Measurements from ENCODE around the gene XXYLT1.
A peak's percentile ranks its signal among the peaks of the same experiment; 100 is the strongest.

Gene XXYLT1

DNA sequence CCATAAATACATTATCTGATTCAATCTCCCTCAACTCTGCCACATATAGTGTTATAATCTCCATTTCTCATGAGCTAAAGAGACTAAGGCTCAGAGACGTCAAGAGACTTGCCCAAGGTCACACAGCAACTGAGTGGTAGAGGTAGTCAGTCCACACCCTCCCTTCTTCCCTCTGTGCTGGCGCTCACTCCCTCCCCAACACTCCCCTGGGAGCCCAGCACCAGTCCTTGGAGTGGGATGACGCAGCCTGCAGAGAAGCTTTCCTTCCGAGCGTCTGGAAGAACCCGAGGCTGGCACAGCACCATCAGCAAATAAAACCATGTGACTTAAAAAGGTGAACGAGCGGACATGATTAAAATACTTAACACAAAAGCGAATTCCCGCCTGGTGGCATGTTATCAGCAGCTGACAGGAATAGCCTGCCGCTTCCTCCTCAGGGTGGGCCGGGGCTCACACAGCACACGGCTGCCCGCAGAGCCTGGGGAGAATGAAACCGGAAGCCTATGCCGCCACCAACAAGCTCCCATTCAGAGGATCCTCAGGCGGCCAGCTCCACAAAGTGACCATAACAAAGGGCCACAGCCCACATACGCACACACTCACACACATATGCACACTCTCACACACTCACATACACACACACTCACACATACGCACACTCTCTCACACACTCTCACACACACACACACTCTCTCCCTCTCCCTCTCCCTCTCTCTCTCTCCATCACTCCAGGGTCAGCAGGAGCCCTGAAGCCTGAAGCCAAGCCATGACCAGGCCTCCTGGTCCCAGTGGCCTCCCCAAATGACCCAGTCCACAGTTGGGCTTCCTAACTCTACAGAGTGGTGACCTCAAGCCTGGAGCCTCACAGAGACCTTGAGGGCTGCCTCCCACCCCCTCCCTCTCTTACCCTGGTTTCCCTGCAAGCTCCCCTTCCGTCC is 120.5 kb downstream of the XXYLT1 start:
- DNase-seq = peak; percentile 84

- no peak for DNase-seq
Observed at GRCh38 chr3:195149292-195150030, 121.5 kb downstream of the XXYLT1 start.

DNA sequence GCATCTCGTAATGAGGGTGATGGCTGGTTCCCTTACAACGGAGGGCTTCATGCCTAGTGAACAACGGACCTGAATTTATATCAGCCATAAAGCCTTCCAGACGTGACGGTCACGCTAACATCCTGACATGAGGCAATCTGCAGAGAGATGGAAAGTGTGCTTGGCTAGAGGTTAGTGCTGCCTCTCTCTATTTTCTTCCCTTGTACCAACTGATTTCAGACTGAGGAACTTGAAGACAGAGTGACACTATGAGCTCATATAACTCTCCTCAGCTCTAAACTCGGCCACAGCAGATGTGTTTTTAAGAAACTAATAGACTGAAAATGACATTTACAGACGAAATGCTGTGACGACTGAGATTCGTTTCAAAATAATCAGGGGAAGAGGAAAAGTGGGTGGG is 122.4 kb downstream of the XXYLT1 start:
- no peak for DNase-seq

DNA sequence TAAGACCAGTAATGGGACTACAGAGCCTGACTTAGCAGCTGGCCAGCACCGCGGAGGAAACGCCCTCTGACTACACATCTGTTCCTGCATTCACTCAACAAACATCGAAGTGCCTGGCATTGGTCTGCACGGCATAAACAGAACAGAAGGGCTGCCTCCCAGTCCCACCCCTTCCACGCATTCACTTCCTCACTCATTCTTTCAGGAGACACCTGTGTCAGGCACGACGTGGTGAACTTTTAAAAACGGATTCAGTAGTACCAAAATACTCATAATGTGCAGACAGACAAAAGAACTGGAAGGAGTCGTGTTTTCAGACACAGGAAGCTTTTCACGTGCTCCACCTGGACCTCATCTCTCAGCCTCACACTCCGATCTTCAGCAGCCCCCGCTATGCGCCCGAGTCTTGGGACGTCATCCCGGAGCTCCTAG is 123.3 kb downstream of the XXYLT1 start:
- no peak for DNase-seq

DNA sequence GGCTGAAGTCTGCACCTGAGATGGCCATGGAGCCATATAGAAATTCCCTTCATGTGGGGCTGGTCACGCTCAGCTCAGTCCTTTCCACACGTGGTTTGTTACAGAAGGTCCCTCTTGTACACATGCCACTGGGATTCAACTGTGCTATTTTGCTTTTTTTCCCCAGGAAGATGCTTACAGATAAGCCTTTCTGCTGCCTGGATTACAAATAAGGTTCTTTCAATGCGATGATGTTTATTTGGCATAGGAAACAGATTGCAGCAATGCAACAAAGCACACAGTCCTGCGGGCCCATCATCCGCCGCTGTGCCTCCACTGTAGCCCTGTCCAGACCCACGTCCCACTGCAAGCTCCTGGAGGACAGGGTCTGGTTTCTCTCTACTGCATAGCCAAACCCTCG is 124.8 kb downstream of the XXYLT1 start:
- DNase-seq = no peak

DNA sequence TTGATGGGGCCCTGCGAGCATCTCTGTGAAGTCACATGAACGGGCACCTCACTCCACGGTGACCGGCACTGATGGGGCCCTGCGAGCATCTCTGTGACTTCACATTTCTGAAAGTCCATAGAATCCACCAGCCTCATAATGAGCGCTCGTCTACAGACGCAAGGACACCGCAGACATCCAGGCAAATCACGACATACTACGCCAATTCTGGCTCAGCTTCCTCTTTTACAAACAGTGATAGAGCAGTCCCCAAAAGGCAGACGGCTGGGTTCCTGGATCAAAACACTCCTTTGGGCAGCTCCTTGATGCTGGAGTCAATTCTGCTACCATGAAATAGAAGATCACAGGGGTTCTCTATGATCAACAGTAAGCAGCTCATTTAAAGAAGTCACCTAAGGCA is 125.4 kb downstream of the XXYLT1 start:
- DNase-seq = no peak

- no peak for DNase-seq
Observed at GRCh38 chr3:195143221-195143620, 127.7 kb downstream of the XXYLT1 start.

DNA sequence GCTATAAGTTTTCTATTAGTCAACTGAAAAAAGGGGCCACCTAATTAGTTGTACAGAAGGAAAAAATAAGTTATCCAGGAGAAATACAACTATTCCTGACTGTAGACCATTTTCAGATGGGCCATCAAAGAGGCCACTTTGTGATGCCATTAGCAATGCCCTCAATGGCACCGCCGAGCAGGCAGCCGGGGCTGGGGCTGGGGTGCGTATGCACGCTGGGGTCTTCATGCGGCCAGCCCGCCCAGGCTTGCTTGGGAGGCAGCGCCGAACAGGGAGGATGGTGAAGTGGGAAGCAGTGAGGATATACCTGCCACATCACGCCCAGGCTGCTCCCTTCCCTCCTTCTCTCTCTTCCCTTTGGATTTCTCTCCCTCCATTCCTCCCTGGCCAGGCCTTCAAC is 128.4 kb downstream of the XXYLT1 start:
- no peak for DNase-seq

GRCh38 chr3:195140816-195141793 is 129.9 kb downstream of the XXYLT1 start:
- DNase-seq = peak; percentile 39

GRCh38 chr3:195140410-195140809 is 130.5 kb downstream of the XXYLT1 start:
- no peak for DNase-seq

DNA sequence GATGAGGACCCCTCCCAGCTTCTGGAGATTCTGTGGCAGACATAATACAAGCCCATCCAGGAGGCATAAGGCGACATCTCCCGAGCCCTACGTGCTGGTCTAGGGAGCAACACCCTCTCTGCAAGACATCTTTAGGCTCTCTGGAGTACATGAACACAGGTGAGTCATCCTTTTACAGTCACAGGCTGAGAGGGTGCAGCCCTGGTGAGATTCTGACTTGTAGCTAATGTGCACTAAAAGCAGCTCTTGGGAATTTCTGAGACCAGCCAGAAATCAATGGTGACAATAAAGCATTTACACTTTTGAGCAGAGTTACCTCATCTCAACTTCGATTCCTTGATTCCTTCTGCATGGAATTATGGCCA is 131.1 kb downstream of the XXYLT1 start:
- no peak for DNase-seq

DNA sequence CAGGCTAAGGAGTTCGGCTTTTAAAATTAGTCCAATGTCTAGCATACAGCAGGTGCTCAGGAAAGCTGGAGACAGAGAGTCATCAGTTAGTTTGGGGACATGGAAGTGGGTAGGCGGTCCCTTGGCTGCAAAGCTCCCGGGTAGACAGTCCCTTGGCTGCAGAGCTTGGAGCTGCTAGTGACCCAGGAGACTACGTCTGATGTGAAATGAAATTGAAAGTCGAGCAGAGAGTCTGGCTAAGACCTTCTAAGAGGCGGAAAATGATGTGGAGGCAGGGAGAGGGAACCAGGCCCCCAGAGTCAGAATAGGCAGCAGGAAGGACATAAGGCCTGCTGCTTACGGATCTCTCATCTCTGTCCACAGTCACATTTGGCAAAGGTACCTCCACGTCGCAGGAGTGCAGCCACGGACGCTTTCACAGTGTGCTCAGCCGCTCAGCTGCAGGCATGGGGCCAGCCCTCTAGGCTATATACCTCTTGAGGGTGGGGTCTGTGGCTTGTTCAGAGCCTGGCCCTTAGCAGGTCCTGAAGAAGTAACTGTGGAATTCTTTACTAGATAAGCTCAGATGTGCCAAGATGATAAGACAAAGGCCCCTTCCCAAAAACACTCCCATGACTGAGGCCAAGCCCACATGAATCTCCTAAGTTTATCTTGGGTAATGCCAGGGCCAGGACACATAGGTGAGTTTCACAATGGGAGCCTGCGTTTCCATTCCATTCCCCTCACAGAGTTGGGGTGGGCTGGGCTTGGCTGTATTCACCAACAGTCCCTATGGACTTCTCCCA is 131.7 kb downstream of the XXYLT1 start:
- DNase-seq = no peak

GRCh38 chr3:195137638-195138588 is 133.0 kb downstream of the XXYLT1 start:
- no peak for DNase-seq

DNA sequence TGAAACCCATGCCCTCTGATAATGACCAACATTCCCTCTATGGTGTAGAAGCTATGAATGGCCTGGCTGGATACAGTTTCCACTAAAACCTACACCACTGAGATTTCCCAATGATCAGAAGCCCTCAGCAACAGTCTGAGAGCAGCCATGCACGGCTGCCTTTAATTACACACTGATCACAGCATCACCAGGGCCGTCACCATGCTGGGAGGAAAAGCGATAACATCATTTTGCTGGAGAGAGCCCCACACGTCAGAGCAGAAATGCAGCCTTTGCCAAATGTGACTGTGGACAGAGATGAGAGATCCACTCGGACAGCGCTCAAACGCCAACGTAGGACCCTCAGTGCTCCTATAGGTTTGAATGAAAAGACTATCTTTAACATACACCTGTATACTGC is 135.0 kb downstream of the XXYLT1 start:
- no peak for DNase-seq

DNA sequence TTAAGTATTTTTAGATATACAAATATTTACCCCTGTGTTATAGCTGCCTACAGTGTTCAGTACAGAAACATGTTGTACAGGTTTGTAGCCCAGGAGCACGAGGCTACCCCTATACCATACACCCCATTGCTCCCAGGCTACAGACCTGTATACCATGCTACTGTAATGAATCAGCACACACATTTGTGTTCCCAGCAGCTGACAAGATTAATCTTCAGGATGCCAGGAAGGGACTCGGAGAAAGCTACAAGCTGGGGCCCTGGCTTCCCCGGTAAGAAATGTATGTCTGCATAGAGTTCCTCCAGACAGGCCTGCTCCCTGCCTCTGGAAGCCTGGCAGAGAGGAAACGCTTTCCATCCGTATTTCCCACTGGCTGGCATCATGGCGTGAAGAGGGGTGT is 136.5 kb downstream of the XXYLT1 start:
- DNase-seq = no peak

DNA sequence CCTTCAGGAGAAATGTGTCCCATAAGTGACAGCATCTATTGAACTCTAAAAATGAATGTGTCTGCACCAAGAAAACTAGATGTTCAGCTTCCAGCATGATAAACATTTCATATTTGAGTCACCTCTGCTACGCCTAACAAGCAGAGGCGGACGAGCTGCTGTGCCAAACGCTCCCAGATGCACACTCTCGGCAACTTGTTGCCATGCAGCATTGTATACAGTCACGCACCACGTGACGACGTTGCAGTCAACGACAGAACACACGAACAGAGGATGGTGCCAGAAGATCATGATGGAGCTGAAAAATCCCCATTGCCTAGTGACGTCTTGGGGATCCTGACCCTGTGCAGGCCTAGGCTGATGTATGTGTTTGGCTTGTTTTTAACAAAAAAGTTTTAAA is 137.5 kb downstream of the XXYLT1 start:
- no peak for DNase-seq

DNA sequence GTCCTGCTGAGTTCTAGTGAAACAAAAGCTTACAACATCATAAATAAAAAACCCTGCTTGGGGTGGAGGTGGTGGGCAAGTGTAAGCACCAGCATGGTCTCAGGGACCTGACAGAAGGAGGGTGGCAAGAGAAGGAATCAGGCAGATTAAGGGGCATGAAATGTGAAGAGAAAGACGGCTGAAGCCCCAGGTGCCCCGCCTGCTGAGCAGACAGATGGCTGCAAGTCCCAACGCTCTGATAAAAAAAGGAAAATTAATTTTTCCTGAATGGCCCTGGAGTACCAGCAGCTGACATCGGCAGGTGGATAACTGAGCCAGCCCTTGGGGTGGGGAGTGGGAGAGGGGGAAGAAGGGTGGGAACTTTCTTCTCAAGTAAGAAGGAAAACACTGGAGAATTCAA is 137.9 kb downstream of the XXYLT1 start:
- DNase-seq = no peak

- DNase-seq = no peak
Observed at GRCh38 chr3:195131176-195131575, 139.8 kb downstream of the XXYLT1 start.

DNA sequence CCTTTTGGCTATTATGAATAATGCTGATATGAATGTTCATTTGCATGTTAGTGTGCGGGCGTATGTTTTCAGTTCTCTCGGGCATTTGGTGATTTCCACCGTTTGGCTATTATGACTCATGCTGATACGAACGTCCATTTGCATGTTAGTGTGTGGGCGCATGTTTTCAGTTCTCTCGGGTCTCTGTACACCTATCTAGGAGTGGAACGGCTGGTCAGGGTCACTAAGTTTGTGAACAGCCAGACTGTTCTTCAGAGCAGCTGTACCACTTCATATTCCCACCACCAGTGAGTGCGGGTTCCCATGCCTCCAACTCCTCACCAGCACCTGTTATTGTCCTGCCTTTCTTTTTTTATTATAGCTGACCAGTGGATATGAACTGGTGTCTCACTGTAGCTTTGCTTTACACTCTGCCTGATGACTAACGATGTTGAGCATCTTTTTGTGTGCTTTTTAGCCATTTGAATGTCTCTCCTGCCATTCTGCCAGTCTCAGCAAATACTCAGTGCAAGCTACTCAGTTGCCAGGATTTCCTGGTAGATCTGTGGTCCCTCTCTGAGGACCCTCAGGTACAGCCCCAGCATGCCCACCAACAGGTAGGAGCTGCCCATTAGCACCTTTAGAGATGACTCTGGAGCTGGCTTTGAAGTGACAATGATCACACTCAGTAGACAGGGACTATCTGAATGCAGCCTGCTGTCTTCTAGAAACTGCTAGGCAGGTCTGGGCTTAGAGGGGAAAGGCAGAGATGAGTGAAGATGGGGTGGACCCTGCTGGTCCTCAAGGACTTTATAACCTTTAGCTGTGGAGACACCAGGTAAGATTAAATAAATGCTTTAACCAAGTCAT is 141.1 kb downstream of the XXYLT1 start:
- DNase-seq = no peak
